HG02759 (cell line): Measurements from ENCODE around the gene DHCR24.
"Not testable (repeated sequence)": the region's sequence is repeated elsewhere in the genome, so short reads cannot be mapped to it uniquely, and the experiment has no call there.

ENCODE experiments used
- ATAC-seq: cut with Tn5 transposase; IDR thresholded peaks from one replicate; pipeline ENCODE4 v1.9.1; 2021; ENCODE audit warnings: mild to moderate bottlenecking, moderate library complexity; ENCODE audit not compliant: unreplicated experiment

The DHCR24 gene

DNA sequence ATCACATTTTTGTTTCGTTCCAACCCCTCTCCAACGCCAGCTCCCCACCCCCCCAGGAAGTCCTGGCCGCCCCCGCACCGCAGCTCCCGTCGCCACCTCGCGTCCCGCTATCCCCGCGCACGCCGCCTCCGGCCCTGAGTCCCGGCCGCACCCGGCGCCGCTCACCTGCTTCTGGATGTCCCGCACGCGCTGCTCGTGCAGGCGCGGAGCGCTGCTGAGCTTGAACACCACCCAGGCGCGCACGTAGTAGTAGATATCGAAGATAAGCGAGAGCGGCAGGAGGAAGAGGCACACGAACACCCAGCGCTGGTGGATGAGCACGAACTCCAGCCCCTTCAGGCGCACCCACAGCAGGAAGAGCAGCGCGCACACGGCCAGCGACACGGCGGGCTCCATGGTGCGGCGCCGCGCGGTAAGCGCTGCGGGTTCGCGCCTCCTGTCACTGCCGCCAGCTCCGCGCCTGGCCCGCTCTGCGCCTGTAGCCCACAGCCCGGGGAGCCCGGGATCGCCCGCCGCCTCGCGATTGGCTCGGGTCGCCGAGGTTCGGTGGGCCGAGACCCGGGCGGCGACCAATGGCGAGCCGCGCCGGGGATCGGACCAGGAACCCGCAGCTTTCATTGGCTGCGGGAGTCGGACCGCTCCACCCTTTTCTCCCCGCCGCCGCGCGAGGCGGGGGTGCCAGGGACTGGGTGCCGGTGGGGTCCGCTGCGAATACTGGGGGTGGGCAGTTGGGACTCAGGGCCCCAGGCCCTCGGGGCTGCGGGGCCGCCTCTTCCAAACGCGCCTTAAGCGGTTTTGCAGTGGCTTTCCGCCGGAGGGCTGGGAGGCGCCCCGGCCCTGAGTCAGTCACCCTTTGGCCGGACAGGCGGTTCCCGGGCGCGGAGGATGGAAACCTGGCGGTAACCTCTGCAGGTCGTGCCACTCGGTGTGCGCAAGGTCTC, at the start of gene DHCR24:
DHCR24 (minus strand) TSS at position 472 of the 941 bp plus-strand sequence; CDS start at position 396, 76 bp downstream.
- ATAC-seq: peak; percentile 94

DNA sequence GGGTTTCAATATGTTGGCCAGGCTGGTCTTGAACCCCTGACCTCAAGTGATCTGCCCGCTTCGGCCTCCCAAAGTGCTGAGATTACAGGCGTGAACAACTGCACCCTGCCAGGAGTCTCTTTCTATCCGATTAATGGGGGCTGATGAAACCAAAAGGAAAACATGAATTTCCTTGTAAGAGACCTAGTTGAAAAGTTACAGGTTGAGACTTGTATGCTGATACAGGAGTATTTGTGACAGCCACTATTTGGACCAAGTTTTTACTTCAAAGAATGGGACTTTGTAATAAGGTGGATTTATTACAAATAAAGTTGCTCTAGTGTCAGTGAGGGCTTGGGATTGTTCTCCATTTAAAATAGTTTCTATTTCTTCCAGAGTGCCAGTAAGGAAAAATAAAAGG, 49.8 kb upstream of the DHCR24 start:
- no peak for ATAC-seq

- ATAC-seq: no peak
These were observed 47.9 kb upstream of the DHCR24 start for GRCh38 chr1:54934869-54935268.

DNA sequence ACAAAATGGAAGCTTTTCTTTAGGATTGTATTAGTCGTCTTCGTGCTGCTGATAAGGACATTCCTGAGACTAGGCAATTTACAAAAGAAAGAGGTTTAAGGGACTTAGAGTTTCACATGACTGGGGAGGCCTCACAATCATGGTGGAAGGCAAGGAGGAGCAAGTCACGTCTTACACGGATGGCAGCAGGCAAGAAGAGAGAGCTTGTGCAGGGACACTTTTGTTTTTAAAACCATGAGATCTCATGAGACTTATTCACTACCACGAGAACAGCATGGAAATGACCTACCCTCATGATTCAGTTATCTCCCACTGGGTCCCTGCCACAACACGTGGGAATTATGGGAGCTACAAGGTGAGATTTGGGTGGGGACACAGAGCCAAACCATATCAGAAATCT, 47.1 kb upstream of the DHCR24 start:
- not testable (repeated sequence) for ATAC-seq

GRCh38 chr1:54931275-54931840, 44.4 kb upstream of the DHCR24 start:
- ATAC-seq: no peak

DNA sequence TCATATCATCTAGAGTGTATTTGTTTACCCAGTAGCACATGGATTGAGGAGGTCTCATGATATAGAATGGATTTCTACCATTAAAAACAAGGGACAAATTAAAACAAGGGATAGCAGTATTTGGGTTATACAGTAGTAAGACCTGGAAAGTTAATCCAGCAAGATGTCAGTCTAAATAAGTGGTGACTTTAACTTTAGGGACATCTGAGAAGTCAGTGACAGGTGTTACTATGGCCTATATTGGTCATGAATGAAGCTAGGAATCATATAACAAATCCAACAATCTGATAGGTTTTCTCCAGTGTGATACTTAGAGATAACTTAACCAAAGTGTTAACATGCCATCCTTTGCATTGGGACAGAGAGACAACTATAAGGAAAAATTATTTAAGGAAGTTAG, 42.7 kb upstream of the DHCR24 start:
- ATAC-seq: no peak

GRCh38 chr1:54928327-54928726, 41.3 kb upstream of the DHCR24 start:
- no peak for ATAC-seq

DNA sequence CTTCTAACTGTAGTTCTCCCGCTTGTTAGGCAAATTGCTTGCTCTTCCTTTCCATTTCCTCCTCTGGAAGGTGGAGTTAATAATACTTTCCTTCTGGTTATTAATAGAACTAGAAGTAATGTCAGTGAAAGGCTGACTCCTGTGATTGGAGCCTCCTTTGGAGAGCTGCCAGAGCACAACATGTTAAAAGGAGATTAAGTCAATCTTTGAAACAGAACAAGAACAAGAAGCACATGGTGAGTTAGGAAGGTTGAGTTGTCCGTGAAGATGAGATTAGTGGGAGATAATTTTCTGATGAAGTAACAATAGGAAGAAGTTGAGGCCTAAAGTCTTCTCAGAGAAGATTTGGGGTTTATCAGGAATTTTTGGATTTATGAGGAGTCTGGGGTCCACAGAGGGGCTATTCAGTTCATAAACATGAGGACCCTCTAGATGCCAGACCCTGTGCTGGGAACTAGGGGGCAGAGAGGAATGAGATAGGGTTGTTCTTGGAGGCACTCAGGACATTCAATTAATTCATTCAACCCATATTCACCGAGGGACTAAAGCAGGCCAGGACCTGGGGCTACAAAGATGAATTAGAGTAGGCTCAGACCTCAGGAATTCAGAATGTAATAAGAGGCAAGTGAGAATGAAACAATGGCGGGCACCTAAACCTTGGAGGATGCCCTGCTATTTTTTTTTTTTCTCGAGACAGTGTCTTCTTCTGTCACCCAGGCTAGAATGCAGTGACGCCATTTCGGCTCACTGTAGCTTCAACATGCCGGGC, 40.7 kb upstream of the DHCR24 start:
- no peak for ATAC-seq

GRCh38 chr1:54926970-54927369, 40.0 kb upstream of the DHCR24 start:
- ATAC-seq: no peak

DNA sequence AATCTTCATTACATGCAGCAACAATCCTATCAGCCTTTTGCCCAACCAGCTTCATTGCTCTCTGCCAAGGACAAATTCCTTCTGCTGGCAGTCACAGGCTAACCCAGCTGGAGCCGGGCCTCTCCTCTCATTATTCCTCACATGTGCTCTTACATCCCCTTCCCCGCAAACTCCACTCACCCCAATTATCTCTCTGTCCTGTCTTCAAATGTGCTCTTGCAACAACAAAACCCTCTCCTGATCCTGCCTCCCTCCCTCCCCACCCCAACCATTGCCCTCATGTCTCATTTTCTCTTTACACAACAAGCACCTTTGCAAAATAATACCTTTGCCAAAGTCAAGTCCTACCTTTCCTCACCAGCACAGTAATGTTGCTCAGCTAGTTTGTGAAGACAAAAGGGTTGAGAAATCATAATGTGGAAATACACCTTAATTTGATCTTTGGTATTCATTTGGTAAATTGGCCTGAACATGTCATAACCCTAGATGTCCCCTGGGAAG, 36.0 kb upstream of the DHCR24 start:
- ATAC-seq: no peak

- no peak for ATAC-seq
These were observed 35.2 kb upstream of the DHCR24 start for GRCh38 chr1:54922040-54922761.

- ATAC-seq: no peak
These were observed 32.7 kb upstream of the DHCR24 start for GRCh38 chr1:54919367-54920359.

GRCh38 chr1:54911076-54911475, 24.1 kb upstream of the DHCR24 start:
- ATAC-seq: not testable (repeated sequence)

DNA sequence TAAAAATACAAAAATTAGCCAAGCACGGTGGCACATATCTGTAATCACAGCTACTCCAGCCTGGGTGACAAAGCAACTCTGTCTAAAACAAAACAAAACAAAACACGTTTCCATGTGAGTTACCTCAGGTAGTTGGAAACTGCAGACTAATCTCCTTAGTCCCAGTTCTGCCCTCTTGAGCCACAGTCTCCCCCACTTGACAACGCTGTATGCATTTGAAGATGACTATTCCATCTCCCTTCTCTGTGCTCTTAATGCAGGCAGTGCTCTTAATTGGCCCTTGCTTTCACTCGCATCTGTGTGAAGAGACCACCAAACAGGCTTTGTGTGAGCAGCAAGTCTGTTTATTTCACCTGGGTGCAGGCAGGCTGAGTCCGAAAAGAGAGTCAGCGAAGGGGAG, 19.6 kb upstream of the DHCR24 start:
- ATAC-seq: no peak

DNA sequence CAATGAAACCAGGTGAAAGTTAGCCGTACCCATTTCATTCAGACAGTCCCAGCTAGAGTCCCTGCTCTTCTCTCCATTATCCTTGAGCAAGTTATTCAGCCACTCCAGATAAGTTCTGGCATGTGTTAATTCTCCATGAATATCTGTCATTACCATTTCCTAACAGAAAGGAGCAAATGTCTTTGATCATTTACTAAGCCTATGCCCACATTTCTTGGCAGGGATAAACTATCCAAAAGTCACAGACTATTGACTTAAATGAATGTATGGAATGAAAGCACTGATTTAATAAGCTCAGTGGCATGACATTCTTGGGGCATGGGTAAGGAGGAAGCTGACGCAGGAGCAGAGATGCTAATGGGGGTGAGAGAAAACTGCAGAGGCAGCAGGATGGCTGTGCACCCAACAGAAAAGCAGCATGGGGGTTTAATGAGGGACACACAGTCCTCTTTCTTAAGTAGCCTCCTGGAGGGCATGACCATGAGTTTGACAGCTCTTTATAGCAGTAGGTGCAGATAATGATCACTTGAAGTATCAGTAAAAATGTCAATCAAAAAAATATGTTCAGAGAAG, 17.6 kb upstream of the DHCR24 start:
- ATAC-seq: no peak

- no peak for ATAC-seq
These were observed 7.3 kb upstream of the DHCR24 start for GRCh38 chr1:54894271-54894670.

DNA sequence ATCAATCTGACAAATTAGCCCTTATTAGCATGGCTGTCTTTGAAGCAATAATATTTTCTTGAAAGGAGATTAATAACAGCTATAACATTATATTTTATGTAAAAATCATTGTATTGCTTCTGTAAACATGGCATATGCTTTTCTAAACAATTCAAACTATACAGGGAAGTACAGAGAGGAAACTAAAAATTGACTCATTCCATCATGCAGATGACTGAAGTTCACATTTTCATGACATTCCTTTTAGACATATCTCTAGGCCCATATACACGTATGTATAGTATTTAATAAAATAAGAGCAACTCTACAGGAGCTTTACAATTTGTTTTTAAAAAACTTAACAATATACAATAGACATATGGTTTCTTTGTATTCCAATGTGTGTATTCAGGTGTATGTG, 5.6 kb upstream of the DHCR24 start:
- no peak for ATAC-seq

DNA sequence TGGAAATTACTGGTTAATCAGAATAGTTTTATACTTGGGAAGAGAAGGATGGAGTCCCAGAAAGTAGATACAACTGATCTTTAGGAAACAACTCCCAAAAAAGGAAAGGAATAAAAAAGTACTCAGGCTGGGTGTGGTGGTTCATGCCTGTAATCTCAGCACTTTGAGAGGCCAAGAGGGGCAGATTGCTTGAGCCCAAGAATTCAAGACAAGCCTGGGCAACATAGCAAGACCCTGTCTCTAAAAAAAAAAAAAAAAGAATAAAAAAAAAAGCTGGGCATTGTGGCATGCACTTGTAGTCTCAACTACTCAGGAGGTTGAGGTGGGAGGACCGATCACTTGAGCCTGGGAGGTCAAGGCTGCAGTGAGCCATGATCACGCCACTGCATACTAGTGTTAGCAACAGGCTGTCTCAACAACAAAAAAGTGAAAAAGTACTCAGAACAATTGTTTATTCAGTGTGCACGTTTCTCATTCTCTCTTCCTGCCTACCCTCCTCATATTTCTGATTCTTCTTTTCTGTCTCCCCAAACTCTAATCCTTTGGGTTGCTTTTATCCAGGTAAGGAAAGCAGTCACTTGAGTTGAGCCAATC, 2.2 kb upstream of the DHCR24 start:
- no peak for ATAC-seq
